NB4 (cell line): ENCODE measurements around the gene IMP3.
A peak's percentile ranks its signal among the peaks of the same experiment; 100 is the strongest.

Experiments used
- DNase-seq: peaks from one replicate; pipeline ENCODE4 v3.0.0; 2010; ENCODE audit warnings: low read depth
- H3K4me3 ChIP-seq: one replicate; pipeline ENCODE4 v1.5.1; 2011; ENCODE audit warnings: mild to moderate bottlenecking, low read depth, low read length, moderate library complexity
- MAX ChIP-seq: IDR thresholded peaks from 2 replicates; pipeline ENCODE4 v1.6.1; 2011; ENCODE audit warnings: low read depth, low read length
- MYC ChIP-seq: IDR thresholded peaks from 2 replicates; pipeline ENCODE4 v1.6.1; 2011; ENCODE audit warnings: low read depth, low read length
- POLR2A ChIP-seq: IDR thresholded peaks from 2 replicates; pipeline ENCODE4 v1.6.1; 2011; ENCODE audit warnings: mild to moderate bottlenecking; ENCODE audit not compliant: insufficient read length; ENCODE audit errors: extremely low read depth
- TF ChIP-seq, protein P1 (sequence below): IDR thresholded peaks from one replicate; pipeline ENCODE4 v1.5.1; 2012; ENCODE audit warnings: low read depth, low read length

IMP3 gene

GRCh38 chr15:75647370-75648155 lies 7.5 kb upstream of the IMP3 start, which contains the start of gene SNX33:
TSS of gene SNX33 (plus strand) at chr15:75647912. CDS start at chr15:75649103, 1,191 bp downstream.
- H3K4me3 ChIP-seq = peak within 1 kb of the TSS; percentile 61
- DNase-seq = peak; percentile 89
- TF ChIP-seq, protein P1, sequence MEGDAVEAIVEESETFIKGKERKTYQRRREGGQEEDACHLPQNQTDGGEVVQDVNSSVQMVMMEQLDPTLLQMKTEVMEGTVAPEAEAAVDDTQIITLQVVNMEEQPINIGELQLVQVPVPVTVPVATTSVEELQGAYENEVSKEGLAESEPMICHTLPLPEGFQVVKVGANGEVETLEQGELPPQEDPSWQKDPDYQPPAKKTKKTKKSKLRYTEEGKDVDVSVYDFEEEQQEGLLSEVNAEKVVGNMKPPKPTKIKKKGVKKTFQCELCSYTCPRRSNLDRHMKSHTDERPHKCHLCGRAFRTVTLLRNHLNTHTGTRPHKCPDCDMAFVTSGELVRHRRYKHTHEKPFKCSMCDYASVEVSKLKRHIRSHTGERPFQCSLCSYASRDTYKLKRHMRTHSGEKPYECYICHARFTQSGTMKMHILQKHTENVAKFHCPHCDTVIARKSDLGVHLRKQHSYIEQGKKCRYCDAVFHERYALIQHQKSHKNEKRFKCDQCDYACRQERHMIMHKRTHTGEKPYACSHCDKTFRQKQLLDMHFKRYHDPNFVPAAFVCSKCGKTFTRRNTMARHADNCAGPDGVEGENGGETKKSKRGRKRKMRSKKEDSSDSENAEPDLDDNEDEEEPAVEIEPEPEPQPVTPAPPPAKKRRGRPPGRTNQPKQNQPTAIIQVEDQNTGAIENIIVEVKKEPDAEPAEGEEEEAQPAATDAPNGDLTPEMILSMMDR = peak; percentile 58
- TF ChIP-seq MYC (peak; percentile 28), MAX (peak; percentile 40), POLR2A (no peak)

GRCh38 chr15:75646944-75647364 lies 6.9 kb upstream of the IMP3 start:
- TF ChIP-seq, protein P1 = no peak
- no peak; the same call in 1 of the 2 replicates for TF ChIP-seq MAX
- TF ChIP-seq MYC = no peak
- no peak for TF ChIP-seq POLR2A
- peak overlapping the region; percentile 61 for H3K4me3 ChIP-seq
- DNase-seq = peak; percentile 55

- H3K4me3 ChIP-seq = peak overlapping the region; percentile 61
- TF ChIP-seq, protein P1 = no peak
- TF ChIP-seq MYC = no peak
- no peak for TF ChIP-seq MAX
- no peak for TF ChIP-seq POLR2A
- no peak for DNase-seq
Measured at GRCh38 chr15:75646112-75646943, 6.3 kb upstream of the IMP3 start.

- no peak for DNase-seq
- TF ChIP-seq MYC (no peak), MAX (no peak), POLR2A (no peak)
- TF ChIP-seq, protein P1 = no peak
- no peak overlapping the region for H3K4me3 ChIP-seq
Measured at GRCh38 chr15:75644376-75644775, 4.4 kb upstream of the IMP3 start.

GRCh38 chr15:75641603-75642002 lies 1.6 kb upstream of the IMP3 start:
- H3K4me3 ChIP-seq = no peak overlapping the region
- DNase-seq = no peak
- no peak for TF ChIP-seq POLR2A
- TF ChIP-seq, protein P1 = no peak
- no peak for TF ChIP-seq MYC
- TF ChIP-seq MAX = no peak
